GM18873 (cell line): ENCODE results near the gene STK16.

Source experiments
- ATAC-seq: cut with Tn5 transposase; IDR thresholded peaks from one replicate; pipeline ENCODE4 v1.9.1; 2021; ENCODE audit warnings: mild to moderate bottlenecking, moderate library complexity, moderate number of reproducible peaks; ENCODE audit not compliant: unreplicated experiment, low FRiP score

The STK16 gene

DNA sequence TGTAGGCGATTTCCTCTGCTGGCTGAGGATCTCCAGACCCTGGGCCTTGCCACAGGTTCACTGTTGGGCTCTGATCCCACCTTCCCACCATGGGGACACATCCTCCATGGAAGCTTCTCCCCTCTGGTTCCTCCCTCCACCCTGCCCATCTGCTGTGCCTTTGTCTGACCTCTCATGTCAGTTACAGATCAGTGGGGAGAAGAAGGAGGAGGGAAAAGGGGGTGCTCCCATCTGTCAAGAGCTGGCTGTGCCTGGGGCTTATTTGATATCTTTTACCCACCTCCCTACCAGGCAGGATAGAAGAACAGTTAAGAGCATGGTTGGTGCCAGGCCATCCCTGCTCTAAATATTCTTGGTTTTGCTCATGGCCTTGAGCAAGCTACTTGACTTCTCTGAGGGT lies 21.6 kb downstream of the STK16 start:
- ATAC-seq: no peak

DNA sequence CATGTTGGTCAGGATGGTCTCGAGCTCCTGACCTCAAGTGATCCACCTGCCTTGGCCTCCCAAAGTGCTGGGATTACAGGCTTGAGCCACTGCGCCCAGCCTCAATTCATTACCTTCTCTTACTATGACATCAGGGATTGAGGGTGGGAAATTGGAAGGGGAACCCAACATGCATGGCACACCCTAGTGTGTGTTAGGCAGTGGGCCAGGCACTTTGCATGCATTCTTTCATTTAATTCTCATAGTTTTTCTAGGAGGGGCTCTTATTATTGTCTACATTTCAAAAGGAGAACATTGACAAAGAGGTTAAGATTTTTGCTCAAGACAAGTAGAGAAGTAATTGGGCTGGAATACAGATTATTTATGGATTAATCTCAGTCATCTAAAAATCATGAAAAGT lies 23.0 kb downstream of the STK16 start:
- ATAC-seq: no peak

DNA sequence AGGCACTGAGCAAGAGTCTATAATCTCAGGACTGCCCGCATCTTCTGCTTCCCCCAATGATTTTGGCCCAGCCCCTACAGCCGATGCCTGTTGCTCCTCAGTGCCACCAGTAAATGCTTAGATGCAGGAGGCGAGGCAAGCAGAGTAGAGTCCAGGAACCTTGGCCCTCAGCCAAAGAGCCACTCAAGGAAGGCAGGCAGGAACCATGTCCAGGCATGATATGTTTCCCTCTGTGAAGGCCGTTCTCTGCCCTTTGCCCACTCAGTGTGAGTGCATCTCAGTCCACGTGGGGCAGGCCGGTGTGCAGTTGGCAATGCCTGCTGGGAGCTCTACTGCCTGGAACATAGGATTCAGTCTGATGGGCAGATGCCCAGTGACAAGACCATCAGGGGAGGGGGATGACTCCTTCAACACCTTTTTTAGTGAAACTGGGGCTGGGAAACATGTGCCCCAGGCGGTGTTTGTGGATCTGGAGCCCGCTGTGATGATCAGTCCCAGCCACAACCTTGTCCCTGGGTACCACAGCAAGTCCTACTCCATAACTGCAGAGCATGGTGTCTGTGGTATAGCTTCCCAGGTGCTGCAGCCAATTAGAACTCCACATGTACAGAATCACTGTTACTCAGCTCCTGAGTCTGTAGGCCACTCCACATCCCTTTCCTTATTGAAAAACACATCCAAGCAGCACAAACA lies 24.2 kb downstream of the STK16 start:
- no peak for ATAC-seq

DNA sequence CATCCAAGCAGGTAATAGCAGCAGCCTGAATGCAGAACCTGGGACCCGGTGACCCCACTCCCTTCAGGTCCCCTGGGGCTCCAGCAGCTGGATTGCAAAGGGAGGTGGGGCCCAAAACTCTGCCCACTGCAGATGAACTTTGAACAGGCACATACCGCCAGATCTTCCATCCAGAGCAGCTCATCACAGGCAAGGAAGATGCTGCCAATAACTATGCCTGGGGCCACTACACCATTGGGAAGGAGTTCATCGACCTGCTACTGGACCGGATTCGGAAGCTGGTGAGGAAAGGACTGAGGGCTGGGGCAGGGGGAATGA lies 24.7 kb downstream of the STK16 start:
- ATAC-seq: no peak

GRCh38 chr2:219271021-219271420 lies 25.7 kb downstream of the STK16 start:
- ATAC-seq: no peak

- no peak for ATAC-seq
Measured at GRCh38 chr2:219272356-219272755, 27.1 kb downstream of the STK16 start.

DNA sequence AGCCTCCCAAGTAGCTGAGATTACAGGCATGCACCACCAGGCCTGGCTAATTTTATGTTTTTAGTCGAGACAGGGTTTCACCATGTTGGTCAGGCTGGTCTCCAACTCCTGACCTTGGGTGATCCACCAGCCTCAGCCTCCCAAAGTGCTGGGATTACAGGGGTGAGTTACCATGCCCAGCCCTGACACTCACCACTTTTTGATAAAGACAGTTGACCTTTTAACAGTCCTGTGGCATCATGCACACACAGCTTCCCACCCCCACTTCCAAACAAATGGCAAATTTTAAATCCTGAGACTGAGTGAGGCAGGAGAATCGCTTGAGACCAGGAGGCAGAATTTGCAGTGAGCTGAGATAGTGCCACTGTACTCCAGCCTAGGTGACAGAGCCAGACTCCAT lies 27.7 kb downstream of the STK16 start:
- ATAC-seq: no peak

DNA sequence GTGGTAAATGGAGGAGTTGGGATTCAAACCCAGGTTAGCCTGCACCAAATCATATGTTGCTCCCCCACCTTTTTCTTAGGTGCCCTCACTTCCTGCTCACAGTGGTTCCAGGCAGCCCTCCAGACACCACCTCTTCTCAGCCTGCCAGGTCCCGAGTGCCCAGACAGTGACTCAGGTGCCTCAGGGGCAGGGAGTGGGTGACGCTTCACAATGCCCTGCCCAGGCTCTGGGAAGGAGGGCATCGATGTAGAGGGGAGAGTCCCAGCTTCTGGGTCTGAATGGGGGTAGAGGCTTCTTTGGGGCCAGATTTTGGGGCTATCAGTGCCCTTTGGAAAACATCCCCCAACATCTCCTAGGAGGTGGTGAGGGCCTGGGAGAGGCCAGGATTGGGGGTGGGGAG lies 28.7 kb downstream of the STK16 start:
- no peak for ATAC-seq

DNA sequence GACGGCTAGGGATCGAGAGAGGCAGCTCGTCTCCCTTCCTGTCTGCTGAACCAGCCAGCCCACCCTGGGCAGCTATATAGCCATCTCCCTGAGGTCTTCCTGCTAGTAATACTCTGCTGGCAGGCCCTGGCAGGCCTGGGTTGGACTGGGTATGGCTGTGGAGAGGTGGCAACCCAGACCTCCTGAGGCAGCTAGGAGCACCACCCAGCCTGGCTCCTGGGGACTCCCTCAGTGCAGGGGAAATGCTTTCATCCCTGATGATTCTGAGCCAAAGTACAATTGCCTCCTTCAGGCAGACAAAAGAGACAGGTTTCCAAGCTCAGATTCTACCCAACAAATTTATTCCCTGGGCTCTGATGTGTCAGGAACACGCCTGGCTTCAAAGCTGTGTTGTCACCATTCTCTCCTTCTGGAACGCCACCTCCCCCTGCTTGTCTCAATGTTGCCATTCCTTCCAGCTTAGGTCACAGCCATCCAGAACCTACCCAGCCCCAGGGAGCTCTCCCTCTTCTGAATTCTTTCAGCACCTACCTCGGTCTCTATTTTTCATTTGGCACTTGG lies 29.2 kb downstream of the STK16 start:
- ATAC-seq: no peak

GRCh38 chr2:219277703-219278654 lies 32.7 kb downstream of the STK16 start:
- ATAC-seq: peak; percentile 29

GRCh38 chr2:219278655-219279150 lies 33.4 kb downstream of the STK16 start:
- no peak for ATAC-seq

DNA sequence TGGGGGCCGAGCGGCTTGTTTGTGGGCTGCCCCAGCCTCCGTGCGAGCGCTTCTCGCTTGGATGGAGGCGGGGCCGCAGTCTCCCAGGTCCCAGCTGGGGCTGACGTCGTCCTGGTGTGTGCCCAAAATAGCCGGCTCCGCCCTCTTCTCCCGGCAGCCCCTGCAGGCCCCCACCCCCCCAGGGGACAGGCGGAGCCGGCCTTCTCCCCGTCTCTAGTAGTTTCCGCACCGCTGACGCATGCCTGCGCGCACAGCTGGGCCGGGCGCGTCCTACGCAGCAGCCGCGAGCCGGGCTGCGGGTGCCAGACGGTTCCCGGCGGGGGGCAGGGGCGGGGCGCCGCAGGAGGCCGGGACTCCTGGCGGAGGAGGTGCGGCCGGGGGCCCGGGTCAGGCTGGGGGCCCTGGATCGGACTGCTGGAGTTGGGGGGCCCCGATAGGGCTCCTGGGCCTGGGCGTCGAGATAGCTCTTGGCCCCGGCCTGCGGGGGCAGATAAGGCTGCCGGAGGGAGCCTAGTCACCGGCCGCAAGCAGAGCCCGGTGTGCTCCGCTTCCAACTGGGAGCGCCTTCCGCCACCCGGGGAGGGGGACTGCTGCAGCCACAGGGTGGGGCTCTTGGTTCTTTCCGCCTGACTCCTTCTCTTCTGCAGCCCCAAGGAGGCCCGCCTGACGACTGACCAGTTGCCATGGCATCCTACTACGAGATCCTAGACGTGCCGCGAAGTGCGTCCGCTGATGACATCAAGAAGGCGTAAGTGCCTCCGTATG lies 34.1 kb downstream of the STK16 start, which contains the start of gene DNAJB2:
TSS of gene DNAJB2 (plus strand) at position 216 of the 765 bp plus-strand sequence. CDS start at position 684, 468 bp downstream.
- ATAC-seq: peak; percentile 83

- no peak for ATAC-seq
Measured at GRCh38 chr2:219279916-219280516, 34.7 kb downstream of the STK16 start.

- ATAC-seq: no peak
Measured at GRCh38 chr2:219280651-219281050, 35.4 kb downstream of the STK16 start.

DNA sequence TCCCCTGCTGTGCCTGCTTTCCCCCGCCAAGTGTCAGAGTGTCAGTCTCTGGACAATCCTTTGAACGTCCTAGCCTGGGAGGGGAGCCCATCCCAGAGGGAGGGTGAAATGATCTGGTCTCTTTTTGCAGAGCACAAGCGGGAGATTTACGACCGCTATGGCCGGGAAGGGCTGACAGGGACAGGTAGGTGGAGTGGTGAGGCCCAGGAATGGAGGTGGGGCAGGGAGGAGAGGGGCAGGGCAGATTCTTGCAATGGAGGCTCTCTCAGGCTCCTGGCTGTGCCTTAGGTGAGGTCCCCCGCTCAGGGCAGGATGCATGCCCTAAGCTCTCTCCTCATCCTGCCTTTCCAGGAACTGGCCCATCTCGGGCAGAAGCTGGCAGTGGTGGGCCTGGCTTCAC lies 36.3 kb downstream of the STK16 start:
- ATAC-seq: no peak

GRCh38 chr2:219282375-219282774 lies 37.1 kb downstream of the STK16 start:
- no peak for ATAC-seq

DNA sequence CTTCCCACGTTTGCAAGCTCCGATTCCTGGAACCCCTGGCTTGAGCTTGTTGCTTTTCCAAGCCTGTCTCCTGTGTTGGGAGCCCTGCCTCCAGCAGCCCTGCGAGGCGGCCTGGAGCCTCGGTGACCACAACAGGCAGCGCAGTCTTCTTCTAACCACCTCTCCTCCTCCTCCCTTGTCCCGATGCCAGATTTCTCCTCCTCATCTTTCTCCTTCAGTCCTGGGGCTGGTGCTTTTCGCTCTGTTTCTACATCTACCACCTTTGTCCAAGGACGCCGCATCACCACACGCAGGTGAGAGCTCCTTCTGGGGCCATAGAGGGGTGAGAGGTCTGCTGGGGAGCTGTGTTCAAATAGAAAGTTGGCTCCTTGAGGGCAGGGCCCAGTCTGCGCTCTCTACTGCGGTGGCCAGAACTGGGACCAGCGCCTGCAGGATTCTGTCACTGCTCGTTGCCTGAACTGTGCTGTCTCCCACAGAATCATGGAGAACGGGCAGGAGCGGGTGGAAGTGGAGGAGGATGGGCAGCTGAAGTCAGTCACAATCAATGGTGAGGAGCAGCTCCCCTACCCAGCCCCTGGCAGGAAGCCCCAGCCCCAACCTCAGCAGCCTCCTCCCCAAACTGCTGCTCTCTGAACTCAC lies 37.8 kb downstream of the STK16 start:
- no peak for ATAC-seq

- ATAC-seq: no peak
Measured at GRCh38 chr2:219284501-219285372, 39.5 kb downstream of the STK16 start.

- no peak for ATAC-seq
Measured at GRCh38 chr2:219285373-219285735, 40.1 kb downstream of the STK16 start.
